Measurements from ENCODE around the gene HLA-DOB.

Gene HLA-DOB

DNA sequence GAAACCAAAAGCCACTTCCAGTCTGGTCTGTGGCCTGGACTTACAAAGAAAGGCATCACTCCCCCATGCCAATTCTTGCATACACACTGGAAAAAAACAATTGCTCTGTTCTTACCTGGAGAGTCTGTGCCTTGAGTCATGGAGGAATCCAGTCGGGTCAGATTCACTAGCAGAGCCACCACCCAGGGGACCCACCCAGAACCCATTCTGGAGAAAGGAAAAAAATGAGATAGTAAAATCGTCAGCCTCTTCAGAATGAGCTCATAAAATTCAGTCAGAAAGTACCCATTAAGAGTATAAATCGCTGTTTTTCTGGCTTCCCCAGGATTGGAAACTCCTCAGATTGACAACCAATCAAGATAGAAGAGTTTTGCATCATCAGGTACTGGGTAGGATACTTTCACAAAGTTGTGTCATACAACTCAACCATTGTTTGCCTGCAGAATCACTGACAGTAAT lies at the start of gene HLA-DOB:
Gene HLA-DOB (minus strand): TSS at position 257 of the 459 bp plus-strand sequence. CDS start 51 bp downstream, at position 206.
- no peak for DNase-seq

DNA sequence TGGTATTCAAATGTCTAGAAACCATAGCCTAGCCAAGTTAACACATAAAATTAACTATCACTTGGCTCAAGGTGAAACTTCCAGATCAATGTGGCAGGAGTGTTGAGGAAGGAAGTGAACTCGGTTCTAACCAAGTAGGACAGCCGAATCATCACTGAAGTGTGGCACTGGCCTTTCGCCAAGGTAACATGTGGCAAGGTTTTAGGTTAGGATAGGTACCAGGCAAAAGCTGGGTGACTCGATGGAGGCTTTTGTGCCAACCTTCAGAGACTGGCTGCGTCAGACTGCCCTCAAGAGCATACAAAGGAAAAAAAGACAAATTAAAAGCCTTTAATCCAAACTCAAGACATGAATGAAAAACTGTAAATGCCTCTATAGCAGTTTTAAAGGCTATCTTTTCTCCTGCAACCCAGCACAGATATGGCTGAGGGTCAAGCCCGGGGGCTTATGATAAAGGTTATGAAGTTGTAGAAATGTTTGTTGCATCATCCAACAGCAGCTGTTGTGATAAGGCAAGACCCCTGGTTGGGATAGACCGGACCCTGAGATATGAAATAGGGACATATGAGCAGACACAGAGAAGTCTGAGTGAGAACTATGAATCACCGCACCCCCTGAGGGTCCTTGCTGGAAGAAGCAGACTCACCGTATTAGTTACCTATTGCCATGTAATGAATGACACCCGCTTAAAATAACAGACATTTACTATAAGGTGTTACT lies 49.1 kb upstream of the HLA-DOB start:
- DNase-seq, result no peak

DNA sequence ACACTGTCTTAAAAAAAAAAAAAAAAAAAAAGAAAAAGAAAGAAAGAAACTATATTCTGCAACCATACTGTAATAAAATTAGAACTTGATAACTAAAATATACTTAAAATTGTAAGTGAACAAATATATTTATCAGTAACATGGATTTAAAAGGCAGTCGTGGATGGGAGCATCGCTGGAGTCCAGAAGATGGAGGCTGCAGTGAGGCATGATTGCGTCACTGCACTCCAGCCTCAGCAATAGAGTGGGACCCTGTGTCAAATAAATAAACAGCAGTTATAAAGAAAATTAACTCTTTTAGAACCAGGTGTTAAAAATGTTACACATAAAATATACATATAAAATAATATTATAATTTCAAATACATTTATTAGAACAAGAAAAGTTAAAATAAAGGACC lies 45.9 kb upstream of the HLA-DOB start:
- DNase-seq, result no peak

DNA sequence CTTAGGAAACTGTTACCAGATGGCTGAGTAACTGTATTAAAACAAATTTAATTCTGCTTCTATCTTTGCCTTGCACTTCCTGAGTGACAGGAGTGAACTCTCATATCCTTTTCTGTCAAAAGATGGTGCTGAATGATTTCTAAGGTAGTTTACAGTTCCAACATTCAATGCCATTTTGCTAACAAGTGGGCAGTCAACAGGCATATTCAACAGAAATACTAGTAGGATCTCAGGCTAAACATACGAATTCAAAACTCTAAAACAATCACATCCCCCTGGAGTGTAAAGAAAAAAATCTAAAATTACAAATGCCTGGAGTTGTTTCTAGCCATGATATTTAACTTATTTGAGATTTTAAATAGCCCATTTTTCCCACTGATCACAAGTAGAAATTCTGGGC lies 43.9 kb upstream of the HLA-DOB start:
- no peak for DNase-seq

DNA sequence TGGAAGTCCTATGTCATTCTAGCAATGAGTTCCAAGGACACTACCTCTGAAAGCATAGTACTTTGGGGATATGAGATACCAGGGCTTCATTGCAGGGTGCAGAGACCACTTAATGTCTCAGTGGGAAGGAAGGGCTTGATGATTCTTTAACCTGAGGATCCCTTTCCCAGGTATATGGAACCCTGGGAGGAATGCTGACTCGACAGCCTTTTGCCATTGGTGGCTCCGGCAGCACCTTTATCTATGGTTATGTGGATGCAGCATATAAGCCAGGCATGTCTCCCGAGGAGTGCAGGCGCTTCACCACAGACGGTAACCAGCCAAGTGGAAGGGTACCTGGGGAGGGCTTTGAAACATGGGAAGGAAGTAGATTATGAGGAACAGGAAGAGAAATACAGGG lies 41.4 kb upstream of the HLA-DOB start:
- no peak for DNase-seq

DNA sequence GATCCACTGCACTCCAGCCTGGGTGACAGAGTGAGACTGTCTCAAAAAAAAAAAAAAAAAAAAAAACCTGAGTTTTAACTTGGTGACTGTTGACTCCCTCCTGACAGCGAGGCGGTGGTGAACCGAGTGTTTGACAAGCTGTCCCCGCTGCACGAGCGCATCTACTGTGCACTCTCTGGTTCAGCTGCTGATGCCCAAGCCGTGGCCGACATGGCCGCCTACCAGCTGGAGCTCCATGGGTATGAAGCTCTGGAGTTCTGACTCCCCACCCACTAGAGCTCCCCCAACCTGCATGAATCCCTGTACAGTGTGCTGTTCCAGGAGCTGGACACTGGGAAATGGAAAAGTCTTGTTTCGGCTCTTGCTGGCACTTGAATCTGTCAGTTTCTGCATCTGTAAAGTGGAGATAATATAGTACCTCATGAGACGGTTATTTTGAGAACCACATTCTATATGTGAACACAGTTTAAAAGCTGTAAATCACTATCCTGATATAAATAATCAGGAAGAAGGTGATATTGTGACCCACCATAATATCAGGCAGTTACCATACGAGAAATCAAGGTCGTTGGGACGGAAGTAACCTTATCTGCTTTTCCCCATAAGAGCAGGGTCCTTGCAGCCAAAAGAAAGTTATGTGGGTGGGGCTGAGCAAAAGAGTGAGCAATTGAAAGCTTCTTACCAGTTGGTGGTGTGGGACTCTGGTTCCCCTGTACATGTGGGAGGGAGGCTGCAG lies 40.5 kb upstream of the HLA-DOB start:
- no peak for DNase-seq

DNA sequence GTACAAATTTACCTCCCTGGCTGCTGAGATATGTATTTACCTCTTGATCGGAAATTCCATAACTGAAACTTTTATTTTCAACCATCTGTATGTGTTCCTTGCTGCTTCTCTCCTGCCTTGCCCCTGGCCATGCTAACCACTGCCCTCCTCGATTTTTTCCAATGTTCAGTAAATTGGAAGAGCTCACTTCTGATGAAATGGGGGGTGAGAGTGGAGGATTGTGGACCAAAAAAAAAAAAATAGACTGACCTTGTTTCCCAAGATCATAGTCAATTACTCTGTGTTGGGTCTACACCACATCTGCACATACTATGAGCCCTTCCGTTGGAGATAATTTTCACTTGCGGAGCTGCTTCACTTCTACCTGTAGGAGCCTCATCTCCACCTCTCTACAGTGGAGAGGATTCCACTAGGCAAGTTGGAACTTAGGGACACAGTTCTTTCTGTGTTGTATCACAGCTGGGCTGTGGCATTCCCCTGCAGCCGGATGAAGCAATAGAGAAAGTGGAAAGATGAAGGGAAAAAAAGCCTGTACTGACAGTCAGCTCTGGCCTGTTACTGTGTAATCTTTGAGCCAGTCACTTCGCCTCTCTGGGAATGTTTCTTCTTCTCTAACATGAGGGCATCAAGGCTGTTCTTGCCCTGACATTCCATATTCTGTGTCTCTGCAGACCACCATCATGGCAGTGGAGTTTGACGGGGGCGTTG lies 38.8 kb upstream of the HLA-DOB start:
- no peak for DNase-seq

DNA sequence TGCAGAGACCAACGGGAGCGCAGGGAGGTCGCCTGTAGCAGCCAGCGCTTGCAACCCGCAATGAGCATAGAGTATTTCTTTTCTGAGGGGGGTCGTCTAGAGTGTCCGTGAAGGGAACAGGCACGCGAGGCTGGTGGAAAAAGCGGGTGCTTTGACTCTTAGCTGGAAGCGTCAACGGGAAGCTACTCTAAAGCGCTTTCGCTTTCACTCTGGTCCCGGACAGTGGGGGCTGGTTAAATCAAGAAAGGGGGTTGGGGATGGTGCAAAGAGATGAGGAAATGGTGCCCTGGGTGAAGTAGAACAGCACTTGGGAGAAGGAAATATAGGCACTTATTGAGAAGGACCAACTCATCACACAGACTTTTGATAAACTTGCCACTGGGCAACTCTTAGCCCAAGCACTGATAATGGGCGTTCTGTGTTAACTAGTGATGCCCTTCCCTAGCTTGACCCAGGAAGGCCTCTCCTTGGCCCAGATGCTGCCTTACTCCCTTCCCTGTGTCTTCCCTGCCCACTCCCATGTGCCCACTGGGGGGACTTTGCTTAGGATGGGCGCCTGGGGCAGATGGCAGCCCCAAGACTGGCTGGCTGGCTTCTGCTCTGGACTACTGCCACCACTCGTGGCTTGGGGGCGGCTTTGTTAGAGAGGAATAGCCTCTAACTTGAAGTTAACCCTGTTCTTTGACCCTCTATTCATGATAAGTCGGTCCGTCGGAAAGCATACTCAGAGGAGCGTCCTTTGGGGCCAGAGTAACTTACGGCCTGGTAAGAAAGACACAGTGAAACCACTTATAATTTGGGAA lies 37.8 kb upstream of the HLA-DOB start:
- no peak for DNase-seq

DNA sequence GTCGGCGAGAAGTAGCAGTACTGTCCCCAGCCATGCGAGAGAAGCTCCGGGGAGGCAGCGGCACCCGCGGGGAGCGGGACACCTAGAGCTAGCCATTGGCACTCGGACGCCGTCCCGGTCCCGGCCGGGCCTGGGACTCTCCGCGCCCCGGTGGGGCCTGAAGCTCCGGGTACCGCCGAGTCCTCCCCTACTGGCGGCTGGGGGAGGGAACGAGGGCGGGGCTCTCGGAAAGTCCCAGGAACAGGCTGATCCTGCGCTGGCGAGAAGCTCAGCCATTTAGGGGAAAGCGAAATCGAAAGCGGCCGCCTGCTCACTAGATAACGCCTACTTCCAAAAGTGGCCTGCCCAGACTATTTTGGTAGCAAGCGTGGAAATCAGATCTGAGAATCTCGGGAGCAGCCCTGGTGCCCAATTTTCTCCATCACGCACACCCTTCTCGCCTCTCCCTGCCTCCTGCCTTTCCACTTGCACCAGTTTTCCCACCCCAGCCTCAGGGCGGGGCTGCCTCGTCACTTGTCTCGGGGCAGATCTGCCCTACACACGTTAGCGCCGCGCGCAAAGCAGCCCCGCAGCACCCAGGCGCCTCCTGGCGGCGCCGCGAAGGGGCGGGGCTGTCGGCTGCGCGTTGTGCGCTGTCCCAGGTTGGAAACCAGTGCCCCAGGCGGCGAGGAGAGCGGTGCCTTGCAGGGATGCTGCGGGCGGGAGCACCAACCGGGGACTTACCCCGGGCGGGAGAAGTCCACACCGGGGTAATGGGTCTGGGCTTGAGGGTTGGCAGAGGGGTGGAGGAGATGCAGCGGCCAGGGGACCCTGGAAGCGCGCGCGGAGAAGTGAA lies 37.0 kb upstream of the HLA-DOB start, which contains the start of the genes PSMB9 and TAP1:
Gene PSMB9 (plus strand): TSS at position 652 of the 835 bp plus-strand sequence. CDS start 38 bp downstream, at position 690.
Gene TAP1 (minus strand): TSS at position 164 of the 835 bp plus-strand sequence. CDS start 68 bp downstream, at position 96.
- no peak for DNase-seq

DNA sequence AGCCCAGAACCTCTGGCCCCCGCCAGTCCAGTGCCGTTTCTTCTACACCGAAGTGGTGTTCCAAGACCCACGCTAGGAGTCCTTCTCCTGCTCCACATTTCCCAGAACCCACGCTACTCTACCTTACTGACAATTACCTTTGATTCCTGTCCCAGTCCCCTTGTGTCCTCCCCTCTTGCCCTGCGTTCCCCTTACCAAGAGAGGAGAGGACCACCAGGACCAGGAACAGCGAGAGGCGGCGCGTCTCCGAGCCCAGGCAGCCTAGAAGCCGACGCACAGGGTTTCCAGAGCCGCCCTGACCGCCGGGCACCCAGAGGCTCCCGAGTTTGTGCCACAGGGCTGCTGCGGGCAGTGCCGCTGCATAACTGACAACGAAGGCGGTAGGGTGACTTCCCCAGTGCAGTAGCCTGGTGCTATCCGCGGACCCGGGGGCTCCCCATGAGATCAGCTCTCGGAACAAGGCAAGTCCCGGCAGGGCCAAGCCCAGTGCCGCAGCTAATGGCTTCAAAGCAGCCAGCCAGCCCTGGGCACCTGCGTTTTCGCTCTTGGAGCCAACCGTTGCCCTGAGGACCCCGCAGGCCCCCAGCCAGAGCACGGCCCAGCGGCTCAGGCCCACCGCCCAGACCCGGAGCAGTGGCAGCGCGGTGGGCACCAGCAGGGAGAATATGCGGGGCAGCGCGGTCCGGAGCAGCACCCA lies 36.2 kb upstream of the HLA-DOB start:
- DNase-seq, result no peak

DNA sequence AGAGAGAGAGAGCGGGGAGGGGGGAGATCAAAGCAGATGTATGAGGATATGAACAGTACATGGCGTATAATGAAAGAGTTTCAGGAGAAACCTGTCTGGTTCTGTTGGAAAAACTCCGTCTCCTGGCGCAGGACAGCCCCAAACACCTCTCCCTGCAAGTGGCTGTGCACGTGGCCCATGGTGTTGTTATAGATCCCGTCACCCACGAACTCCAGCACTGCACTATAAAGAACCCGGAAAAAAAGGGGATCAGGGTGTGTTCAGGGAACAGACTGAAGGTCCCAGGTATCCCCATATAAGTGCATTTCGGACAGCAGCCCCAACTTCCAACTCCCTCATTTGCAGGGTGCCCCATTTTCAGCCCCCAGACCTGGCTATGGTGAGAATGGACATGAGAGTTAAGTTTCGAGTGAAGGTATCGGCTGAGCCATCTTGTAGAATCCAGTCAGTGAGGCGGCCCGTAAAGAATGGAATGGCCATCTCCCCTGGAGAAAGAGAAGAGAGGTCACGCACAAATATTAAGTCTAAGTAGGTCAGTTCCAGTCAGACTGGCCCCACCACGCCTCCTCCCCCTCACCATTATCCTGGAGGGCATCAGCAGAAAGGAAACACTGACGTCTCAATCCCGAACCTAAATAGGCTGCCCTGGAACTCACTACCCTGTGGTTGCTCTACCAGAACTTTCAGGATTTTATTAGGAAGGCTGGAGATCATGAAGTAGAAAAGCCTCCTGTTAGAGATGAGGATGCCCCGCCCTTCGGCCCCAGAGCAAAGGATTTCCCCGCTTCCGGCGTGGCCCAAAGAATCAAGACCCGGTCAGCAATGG lies 35.4 kb upstream of the HLA-DOB start:
- DNase-seq, result no peak

DNA sequence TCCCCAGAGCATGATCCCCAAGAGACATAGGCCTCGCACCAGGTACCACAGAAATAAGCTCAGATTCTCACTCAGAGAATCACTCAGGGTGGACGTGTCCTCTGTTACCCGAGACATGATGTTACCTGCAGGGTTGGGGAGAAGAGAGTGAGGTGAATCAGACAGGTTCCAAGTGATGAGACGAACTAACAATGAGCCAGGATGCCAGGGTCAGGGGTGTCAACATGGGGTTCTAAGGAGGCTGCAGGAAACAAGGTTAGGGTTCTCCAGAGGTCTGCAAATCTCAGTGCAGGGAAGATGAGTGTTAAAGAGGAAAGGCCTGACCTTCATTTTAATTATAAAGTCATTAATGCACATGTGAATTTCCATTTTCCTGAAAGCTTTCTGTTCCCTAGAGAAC lies 34.2 kb upstream of the HLA-DOB start:
- no peak for DNase-seq

DNA sequence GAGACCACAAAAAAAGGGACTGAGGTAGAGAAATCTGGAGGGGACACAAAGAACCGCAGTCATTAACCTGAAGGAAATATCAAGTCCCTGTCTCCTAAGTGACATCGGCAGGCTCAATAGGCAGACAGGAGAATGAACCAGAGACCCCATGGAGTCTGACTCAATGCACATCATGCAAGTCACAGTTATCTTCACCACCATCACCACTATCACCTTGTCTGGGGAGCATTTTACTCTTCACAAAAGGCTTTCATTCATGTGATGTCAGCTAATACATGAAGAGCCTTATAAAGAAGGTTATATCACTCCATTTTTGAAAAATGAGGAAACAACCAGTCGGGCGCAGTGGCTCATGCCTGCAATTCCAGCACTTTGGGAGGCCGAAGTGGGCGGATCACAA lies 32.3 kb upstream of the HLA-DOB start:
- no peak for DNase-seq

DNA sequence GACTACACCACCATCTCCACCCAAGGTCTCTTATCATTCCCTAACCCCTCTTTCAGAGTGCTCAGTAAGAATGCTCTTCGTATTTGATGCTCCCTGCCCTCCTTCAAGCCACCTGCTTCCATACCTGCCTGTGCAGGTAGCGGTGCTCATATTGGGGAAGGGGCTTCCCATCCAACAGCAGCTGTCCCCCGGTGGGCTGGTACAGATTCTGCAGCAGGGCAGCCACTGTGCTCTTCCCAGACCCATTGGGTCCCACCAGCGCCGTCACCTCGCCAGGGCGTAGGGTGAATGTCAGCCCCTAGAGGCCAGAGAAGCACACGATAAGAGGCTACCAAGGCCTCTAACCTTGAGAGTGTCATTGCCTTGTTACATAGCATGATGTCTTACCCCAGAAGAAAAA lies 31.0 kb upstream of the HLA-DOB start:
- DNase-seq, result no peak

DNA sequence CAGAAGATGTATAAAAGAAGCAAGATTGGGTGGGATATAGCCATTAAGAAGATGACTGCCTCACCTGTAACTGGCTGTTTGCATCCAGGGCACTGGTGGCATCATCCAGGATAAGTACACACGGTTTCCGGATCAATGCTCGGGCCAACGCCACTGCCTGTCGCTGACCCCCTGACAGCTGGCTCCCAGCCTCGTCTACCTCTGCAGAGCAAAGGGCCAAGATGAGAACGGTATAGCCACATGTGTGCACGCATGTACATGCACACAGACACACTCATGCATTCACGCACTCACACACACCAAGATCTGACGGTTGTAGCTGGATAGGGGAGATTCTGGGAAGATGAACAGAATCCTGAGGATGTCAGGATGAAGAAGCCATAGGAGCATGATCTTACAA lies 30.2 kb upstream of the HLA-DOB start:
- DNase-seq, result no peak

DNA sequence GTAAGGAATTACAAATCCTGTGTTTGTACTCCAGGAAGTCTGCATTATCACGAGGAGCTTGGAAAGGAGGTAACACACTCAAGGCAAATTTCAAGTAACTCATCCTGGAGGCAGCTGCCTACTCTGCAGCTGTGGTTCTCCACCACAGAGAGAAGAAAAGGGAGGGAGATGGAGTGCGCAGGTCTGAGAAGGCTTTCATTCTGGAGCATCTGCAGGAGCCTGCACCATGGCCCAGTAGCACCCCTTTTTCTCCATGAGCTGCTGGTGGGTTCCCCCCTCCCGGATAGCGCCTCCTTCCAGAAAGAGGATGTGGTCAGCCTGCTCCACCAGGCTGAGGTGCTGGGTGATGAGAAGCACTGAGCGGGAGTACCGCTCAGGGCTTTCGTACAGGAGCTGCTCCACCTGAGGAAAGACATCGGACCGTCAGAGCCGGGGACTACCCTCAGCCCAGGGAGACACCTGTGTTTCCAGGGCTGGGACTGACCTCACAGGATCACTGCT lies 28.6 kb upstream of the HLA-DOB start:
- no peak for DNase-seq

DNA sequence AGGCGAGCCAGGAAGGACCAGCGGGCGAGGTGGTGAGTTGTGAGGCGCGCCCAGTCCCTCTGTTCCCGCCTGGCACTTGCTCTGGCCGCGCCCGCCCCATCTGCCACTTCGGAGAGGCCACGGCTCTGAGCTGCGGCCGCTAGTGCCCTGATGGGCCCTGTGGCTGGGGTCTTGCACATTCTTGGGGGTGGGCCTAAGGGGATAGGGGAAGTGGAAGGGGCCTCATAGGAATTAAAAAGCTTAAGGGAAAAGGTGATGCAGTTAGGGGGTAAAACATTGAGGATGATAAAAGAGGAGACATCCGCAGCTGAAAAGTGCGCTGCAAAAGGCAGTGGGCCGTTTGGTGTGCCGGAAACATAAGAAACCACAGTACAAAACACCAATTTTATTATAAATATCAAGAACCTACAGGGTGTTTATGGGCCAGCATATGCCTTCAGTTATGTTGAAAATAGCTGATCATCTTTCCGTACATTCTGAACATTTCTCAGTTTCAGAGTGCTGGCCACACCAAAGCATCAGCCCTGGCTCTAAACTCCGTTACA lies 28.1 kb upstream of the HLA-DOB start:
- no peak for DNase-seq

DNA sequence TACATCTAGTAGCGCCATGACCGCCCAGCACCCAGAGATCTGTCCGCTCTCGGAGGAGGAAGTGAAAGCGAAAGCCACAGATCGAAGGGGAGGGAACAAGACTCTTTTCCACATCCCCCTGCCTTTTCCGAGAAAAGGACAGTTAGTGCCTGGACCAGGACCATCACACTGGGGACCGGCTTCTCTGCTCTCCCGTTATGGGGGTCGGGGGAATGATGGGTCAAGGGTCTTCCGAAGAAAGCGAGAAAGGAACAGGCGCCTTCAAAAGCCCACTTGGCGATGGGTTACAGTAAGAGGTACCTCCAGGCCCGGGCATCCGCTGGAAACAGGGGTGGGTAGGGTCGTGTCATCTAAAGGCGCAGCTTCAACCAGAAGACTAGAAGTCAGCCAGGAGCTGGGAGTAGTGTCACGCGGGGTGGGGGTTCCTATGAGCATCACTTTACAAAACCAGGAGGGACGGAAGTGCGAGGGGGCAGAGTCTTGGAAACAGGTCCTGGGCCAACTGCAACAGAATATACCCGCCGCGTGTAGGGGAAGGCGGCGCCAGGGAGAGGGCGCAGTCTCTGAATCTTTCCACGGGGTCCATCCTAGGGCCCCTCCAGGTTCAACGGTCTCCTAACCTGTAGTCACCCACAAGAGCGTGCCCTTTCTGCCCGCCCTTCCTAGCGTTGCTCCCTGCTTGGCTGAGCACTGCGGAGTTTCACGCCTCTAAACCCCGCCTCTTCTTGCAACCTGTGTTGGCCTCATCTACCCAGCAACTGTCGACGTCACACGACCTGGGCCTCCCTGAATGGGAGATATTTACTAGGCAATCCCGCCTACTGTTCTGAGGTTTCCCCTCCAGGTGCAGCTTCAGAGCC lies 27.4 kb upstream of the HLA-DOB start, which contains the start of gene PSMB8:
Gene PSMB8 (minus strand): TSS at position 69 of the 860 bp plus-strand sequence. CDS start 51 bp downstream, at position 18.
- DNase-seq, result peak; percentile 21

Measured in NCI-H446 treated with DMSO at 0.1 percent for 48 hours (cell line).